ENCODE results near the gene UBQLN1.

DNA sequence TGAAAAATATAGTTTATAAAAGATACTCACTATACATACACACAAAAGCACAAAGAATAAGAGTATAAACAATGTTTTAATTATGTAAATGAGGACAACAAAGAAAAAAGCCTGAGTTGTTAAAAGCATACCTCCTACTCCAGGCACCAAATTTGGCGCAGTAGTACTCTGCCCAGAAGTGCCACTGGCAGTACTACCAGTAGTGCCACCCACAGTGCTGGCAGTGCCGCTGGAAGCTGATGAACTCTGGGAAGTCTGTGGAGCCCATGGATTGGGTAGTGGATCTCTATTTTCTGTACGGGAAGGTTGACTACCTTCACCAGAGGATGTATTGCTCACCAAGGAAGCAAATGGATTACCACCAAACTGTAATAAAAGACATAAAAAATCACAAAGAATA, 30.2 kb downstream of the UBQLN1 start:
- TF ChIP-seq, protein P1, sequence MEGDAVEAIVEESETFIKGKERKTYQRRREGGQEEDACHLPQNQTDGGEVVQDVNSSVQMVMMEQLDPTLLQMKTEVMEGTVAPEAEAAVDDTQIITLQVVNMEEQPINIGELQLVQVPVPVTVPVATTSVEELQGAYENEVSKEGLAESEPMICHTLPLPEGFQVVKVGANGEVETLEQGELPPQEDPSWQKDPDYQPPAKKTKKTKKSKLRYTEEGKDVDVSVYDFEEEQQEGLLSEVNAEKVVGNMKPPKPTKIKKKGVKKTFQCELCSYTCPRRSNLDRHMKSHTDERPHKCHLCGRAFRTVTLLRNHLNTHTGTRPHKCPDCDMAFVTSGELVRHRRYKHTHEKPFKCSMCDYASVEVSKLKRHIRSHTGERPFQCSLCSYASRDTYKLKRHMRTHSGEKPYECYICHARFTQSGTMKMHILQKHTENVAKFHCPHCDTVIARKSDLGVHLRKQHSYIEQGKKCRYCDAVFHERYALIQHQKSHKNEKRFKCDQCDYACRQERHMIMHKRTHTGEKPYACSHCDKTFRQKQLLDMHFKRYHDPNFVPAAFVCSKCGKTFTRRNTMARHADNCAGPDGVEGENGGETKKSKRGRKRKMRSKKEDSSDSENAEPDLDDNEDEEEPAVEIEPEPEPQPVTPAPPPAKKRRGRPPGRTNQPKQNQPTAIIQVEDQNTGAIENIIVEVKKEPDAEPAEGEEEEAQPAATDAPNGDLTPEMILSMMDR (IDR thresholded peaks at IDR 0.05) = no peak
- no peak for TF ChIP-seq POLR2A (IDR thresholded peaks at IDR 0.05)

All from testis (tissue), 2 donors.